GM19463 (cell line): ENCODE results near the gene SPANXN4.

Experiments used
- ATAC-seq: cut with Tn5 transposase; IDR thresholded peaks from one replicate; pipeline ENCODE4 v1.9.1; 2021; ENCODE audit warnings: mild to moderate bottlenecking, moderate library complexity; ENCODE audit not compliant: unreplicated experiment

SPANXN4 gene, protein sequence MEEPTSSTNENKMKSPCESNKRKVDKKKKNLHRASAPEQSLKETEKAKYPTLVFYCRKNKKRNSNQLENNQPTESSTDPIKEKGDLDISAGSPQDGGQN

DNA sequence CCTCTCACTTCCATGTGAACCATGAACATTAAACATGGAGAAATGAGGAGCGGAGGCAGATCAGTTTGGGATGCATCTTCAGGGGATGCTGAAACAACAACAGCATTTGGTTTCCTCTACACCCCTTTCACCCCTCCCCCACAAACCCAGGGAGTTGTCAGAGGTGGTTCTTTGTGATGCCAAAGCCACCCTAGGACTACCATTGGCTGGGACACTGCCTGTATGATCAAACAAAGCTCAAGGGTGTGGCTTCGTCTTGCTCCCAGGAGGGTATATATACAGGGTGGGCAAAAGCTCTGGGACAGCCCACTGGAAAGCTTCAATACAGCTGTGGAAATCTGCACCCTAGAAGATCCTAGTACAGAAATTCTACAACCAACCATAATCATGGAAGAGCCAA lies at the start of gene SPANXN4:
TSS of gene SPANXN4 (plus strand) at position 301 of the 400 bp plus-strand sequence. CDS start at position 388, 87 bp downstream.
- no peak for ATAC-seq

DNA sequence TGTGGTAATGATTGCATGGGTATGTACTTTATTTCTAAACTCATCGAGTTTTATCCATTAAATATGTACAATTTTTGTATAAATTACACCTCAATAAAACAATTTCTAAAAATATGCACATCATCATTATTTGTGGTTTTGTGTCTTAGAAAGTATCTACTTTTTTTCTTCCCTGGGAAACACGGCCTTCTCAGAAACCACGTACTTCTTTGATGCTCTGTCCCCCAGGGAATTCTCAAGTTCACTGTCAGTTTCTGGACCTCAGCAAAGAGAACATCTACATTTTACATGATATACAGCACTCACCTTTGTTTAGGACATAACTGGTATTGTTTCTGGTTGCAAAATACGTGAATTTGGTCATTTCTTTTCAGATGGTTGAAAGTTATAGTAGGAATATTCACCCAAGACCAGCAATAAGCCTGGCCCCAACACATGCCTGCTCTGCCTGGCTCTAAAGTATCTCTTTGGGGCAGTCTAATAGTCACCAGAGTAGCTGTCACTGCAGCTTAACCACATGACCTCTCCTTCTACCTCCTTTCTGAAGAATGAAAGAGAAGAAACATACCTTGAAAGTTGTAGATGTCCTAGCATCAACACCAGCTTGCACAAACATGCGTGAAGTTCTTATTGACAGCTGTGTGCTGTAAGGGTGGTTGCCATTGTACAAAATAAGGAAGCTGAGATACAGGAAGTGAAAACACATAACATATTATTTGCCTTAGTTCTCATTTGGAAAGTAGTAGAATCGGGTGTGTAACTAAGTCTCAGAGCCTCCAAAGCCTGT lies 48.4 kb upstream of the SPANXN4 start:
- peak; percentile 71 for ATAC-seq

DNA sequence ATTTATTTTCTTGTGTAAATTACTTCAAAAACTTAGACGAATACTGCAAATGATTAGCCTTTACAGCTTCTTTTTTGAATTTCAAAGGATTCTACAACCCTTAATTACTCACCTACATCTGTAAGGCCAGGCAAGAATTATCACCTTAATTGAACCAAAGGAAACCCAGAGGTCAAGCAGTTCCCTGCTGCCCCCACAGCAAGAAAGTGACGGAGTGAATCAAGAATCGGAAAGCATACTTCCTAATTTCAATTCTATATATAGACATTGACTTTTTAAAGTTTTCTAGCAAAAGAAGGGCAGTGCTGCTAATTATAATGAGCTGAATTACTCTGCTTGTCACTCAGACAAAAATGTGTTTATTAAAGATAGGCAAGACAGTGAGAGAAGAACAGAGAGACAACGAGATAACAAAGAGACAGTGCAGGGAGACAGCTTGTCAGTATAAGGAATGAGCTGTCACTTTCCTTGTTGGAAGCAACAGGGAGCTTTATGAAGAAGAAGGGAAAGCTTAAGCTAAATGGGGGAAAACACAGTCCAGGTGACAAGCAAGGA lies 47.5 kb upstream of the SPANXN4 start:
- peak; percentile 31 for ATAC-seq

DNA sequence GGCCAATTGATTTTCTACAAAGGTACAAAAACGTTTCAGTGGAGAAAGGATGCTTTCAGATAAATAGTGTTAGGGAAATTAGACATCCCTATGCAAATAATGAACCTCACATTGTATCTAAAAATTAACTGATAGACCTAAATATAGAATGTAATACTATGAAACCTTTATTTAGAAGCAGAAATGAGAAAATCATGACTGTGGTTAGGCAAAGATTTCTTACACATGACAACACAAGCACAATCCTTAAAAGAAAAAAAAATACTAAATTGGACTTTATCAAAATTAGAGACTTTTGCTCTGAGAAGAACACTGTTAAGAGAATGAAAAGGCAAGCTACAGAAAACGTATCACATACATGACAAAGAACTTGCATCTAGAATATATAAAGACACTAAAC lies 43.0 kb upstream of the SPANXN4 start:
- ATAC-seq: no peak

DNA sequence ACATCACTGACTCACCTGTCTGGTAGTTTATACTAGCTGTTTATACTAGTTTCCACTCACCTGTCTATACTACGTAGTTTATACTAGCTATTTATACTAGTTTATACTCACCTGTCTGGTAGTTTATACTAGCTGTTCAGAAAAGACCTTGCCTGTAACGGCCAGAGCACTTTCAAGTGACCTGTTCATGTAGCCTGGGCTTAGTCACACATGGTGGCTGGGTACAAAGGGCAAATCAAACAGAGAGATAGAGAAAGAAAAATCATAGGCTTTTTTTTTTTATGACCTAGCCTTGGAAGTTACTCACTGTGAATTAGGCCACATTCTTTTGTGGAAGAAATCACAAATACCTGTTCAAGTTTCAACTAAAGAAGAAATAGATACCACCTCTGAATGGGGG lies 30.7 kb upstream of the SPANXN4 start:
- ATAC-seq: no peak

DNA sequence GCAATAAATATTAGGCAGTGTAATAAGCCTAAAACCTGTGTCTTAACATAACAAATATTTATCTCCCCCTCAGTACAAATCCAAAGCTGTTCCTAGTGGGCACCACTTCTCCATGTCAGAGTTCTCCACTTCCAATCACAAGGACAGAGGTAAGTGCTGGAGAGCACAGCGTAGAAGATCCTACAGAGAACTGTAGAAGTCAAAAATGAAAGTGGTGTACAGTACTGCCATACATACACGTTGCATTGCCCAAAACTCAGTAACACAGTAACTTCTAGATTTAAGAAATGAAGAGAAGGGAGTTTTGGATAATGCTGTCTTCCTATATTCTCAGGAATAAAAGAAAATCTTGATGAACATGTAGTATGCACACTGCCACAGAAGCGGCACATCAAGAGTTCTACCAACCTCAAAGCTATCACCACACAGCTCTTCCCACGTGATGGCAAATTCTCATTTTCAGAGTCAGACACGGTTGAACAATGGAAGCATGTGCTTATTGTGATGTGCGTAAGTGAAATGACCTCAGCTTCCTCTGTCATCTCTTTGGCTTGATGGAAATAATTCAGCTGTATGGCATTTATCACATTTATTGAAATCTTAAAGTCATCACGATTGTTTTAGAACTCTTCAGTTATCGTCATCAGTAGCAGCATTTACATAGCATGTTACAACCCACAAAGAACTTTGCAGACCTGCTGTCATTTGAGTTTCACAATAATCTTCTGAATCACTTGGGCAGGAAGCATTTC lies 27.1 kb upstream of the SPANXN4 start:
- ATAC-seq: no peak

DNA sequence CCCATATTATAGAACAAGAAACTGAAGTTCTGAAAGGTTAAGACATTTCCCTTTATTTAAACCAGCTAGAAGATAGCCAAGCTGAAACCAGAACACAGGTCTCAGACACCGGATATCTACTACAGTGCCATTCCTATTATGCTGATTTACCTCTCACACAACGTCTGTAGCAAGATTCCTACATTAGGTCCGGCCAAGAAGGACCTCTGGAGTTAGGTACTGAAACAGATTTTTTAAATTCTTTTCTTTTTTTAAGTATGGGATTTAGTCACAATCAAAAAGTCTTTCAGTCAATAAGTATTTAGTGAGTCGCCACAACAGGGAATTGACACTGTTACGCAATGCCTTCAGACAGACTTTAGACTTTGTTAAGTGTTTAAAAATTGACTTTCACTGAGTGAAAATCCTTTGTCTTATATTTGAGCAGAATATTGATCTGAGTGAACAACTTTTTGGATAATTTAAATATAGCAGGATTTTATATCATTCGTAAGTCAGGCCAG lies 26.5 kb upstream of the SPANXN4 start:
- no peak for ATAC-seq

DNA sequence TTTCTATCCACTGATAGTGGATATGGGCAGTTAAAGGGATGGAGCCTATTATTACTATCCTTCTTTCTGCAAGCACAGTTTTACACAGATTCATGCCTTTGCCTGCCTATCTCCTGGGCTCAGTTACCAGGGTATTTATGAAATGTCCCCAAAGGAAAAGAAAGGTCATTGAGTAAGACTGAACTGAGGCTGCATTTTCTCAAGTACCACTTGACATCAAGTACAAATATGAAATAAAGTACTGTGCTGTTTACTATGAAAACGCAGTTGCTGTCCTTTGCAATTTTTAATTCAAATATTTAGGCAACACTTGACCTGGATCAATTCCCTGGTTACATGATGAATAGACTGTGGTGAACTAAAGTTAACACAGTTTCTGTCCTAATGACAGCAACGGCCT lies 23.5 kb upstream of the SPANXN4 start:
- no peak for ATAC-seq

DNA sequence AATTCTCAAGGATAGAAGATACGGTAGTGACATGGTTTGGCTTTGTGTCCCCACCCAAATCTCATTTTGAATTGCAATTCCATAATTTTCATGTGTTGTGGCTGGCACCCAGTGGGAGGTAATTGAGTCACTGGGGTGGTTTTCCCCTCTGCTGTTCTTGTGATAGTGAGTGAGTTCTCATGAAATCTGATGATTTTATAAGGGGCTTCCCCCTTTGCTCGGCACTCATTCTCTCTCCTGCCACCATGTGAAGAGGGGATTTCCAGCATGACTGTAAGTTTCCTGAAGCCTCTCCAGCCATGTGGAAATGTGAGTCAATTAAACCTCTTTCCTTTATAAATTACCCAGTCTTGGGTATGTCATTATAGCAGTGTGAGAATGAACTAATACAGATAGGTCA lies 8.5 kb upstream of the SPANXN4 start:
- no peak for ATAC-seq

DNA sequence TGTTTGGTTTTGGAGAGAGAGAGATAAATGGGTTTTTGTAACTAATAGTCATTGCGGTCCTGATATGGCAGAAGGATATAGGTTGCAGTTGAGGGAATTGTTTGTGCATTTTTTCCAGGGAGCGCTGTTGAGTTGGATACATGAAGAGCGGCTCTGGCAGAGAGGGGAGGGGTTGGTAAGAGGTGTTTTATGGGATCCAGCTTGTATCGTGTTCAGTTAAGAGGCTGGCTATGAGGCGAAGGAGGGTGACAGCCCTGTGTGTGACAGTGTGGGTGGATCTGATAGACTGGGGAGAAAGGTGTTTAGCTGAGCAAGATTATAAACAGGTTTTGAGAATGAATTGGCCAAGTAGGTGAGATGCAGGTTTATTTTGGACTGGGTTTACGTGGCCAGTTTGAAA lies 1.5 kb downstream of the SPANXN4 start:
- no peak for ATAC-seq

DNA sequence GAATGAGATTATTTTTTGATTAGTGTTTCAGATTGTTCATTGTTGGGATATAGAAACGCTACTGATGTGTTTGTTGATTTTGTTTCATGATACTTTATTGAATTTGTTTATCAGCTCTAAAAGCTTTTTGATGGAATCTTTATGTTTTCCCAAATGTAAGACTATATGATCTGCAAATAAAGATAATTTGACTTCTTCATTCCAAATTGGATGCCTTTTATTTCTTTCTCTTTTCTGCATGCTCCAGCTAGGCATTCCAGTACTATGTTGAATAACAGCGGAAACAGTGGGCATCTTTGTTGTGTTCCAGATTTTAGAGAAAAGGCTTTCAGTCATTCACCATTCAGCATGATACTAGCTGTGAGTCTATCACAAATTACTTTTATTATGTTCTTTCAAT lies 21.8 kb downstream of the SPANXN4 start:
- ATAC-seq: no peak

DNA sequence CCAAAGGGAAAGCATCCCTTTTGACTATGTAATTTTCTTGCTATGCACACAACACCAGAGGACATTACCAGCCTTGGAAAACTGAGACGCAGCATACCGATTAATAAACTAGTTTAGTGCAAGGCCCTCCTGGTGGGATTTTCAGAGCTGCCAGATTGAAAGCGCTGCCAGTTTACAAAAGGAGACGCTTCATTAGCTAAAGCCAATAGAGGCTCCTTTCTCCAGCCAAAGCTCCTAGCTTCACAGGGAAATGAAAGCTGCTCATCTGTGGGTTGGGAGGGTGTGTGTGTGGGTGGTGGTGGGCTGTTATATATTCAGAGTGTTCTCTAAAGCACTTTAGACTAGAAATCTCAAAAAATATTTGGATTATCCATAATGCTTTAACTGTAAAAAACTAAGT lies 32.4 kb downstream of the SPANXN4 start:
- ATAC-seq: no peak

DNA sequence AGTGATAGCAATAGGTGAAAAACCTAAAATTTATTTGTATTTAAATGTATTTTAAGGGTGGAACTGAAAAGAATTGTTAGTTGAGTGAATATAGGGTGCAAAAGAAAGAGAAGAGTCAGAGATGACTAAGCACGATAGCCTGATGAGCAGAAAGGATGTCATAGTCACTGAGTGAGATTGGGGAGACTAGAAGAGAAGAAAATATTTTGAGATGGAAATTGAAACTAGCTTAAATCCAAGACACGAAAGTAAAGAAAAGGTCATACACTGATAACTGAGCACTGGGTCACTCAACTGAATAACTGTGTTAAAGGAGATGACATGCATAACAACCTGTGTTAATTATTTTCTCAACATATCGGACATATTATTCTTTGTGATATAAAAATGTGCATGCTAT lies 55.5 kb downstream of the SPANXN4 start:
- no peak for ATAC-seq

DNA sequence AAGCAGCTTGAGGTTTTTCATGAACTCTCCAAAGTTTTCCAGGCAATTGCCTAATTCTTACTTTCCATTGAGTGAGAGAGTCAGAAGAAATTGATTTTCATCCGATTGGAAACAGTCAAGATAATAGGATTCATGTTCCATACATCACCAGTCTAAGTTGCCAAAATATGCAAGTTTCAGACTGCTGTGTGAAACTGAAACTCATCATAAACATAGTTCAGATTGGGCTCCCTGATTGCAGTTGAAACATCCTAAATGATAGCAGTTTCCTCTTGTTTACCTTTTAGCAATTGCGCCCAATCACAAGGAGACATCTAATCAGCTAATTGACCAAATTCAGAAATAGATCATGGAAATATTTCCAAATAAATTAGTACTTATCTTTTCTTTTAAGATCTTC lies 56.8 kb downstream of the SPANXN4 start:
- no peak for ATAC-seq
